ENCODE results near the gene SBF2. TPM values are rescaled to one million over a fixed set of nuclear protein-coding genes. Genes with fewer than 3 reads are reported as not detected.

SBF2 gene
- total and polyA plus RNA-seq, 9 of the 15 experiments (the other 6 are each of a cell fraction or from before 2014, with no cell fraction given), result 0.80 to 9.5 (median 5.0) TPM

DNA sequence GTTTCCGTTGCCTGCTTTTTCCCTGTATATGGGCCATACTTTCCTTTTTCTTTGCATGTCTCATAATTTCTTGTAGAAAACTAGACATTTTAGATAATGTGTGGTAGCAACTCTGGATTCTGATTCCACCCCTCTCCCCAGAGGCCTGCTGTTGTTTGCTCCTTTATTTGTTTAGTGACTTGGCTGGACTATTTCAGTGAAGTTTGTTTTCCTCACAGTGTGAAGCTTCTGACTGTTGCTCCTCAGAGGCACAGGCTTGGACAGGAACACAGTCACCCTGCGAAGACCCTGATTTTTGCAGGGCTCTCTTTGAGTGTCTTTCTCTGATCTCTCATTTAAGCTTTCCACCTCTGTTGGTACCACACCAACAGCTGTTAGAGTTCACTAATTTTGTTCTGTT is 557.7 kb downstream of the SBF2 start (continued):
- TF ChIP-seq LARP7 (IDR thresholded peaks at IDR 0.05) (no peak), RBFOX2 (IDR thresholded peaks at IDR 0.05; ENCODE audit: low read depth, low read length) (no peak), SMARCE1 (IDR thresholded peaks at IDR 0.05) (no peak), RAD51 (IDR thresholded peaks at IDR 0.05; ENCODE audit: borderline replicate concordance, low read depth) (no peak), BRD9 (IDR thresholded peaks at IDR 0.05; ENCODE audit: low read depth, partially characterized antibody) (no peak), PCBP1 (IDR thresholded peaks at IDR 0.05; ENCODE audit: low read depth, low read length, poor library complexity, severe bottlenecking) (no peak), KAT2B (IDR thresholded peaks at IDR 0.05; ENCODE audit: low read depth, low read length) (no peak)

DNA sequence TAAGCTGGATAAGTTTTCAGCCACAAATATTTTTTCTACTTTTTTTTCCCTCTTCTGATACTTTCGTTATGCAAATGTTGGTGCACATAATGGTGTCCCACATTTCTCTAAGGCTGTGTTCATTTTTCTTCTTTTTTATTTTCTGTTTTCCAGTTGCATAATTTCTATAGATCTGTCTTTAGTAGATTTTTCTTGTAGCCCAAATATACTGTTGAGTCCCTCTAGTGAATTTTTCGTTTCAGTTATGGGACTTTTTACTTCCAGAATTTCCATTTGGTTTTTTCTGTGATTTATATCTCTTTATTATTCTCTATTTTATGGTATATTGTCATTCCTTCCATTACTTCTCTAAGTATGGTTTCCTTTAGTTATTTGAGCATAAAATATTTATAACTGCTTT is 558.1 kb downstream of the SBF2 start:
- Histone ChIP-seq H3K27me3 (ENCODE audit: control insufficient read depth in 2 of 2, insufficient read depth in 2 of 2, low read length in 2 of 2) (no peaks in the 10 kb centered on the region), H3K4me2 (ENCODE audit: insufficient read depth, low read length) (no peak overlapping the region), H3K9me1 (ENCODE audit: control insufficient read depth, insufficient read depth, low read length) (no peaks in the 10 kb centered on the region), H3K9me3 (replicated peaks; ENCODE audit: control insufficient read depth, insufficient read depth, low read depth, low read length) (peaks cover 7% of the 10 kb centered on the region), H3K9ac (ENCODE audit: insufficient read depth in 1 of 2, low read depth in 2 of 2, low read length in 2 of 2) (no peak overlapping the region), H3K4me3 (no peak overlapping the region), H3K79me2 (ENCODE audit: control insufficient read depth, insufficient read depth, low read length) (no peaks in the 10 kb centered on the region), H2AFZ (ENCODE audit: low read depth, low read length) (no peak overlapping the region), H3K36me3 (ENCODE audit: control insufficient read depth, insufficient read depth, low read length) (no peaks in the 10 kb centered on the region), H4K20me1 (replicated peaks; ENCODE audit: control insufficient read depth, insufficient read depth, low read length) (no peaks in the 10 kb centered on the region), H3K4me1 (replicated peaks in 1 of 2; ENCODE audit: control insufficient read depth in 2 of 2, insufficient read depth in 2 of 2, low read length in 2 of 2) (no peaks in the 10 kb centered on the region), H3K27ac (ENCODE audit: extremely low read depth, low read depth, low read length) (no peak overlapping the region)
- in situ Hi-C loops (cut with MboI) (no loop called here), intact Hi-C loops (cut with micrococcal nuclease) (no loop called here)
- DNase-seq (ENCODE audit: extremely low read depth in 1 of 4, low spot score in 3 of 4), result no peak
- ChIA-PET CTCF (ENCODE audit: low intra/inter-chr PET ratio) (no interaction called here), POLR2A (interaction anchor here (0.6 kb wide), 1 partner anchor 15 kb away, joined by 3 read pairs; no protein-coding TSS in a partner anchor)
- TF ChIP-seq, protein P1, sequence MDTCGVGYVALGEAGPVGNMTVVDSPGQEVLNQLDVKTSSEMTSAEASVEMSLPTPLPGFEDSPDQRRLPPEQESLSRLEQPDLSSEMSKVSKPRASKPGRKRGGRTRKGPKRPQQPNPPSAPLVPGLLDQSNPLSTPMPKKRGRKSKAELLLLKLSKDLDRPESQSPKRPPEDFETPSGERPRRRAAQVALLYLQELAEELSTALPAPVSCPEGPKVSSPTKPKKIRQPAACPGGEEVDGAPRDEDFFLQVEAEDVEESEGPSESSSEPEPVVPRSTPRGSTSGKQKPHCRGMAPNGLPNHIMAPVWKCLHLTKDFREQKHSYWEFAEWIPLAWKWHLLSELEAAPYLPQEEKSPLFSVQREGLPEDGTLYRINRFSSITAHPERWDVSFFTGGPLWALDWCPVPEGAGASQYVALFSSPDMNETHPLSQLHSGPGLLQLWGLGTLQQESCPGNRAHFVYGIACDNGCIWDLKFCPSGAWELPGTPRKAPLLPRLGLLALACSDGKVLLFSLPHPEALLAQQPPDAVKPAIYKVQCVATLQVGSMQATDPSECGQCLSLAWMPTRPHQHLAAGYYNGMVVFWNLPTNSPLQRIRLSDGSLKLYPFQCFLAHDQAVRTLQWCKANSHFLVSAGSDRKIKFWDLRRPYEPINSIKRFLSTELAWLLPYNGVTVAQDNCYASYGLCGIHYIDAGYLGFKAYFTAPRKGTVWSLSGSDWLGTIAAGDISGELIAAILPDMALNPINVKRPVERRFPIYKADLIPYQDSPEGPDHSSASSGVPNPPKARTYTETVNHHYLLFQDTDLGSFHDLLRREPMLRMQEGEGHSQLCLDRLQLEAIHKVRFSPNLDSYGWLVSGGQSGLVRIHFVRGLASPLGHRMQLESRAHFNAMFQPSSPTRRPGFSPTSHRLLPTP (IDR thresholded peaks at IDR 0.05; ENCODE audit: borderline replicate concordance, extremely low read depth, insufficient read length), result no peak
- peak; percentile 79 for TF ChIP-seq TRIM28 (IDR thresholded peaks at IDR 0.05)
- TF ChIP-seq, protein P2, sequence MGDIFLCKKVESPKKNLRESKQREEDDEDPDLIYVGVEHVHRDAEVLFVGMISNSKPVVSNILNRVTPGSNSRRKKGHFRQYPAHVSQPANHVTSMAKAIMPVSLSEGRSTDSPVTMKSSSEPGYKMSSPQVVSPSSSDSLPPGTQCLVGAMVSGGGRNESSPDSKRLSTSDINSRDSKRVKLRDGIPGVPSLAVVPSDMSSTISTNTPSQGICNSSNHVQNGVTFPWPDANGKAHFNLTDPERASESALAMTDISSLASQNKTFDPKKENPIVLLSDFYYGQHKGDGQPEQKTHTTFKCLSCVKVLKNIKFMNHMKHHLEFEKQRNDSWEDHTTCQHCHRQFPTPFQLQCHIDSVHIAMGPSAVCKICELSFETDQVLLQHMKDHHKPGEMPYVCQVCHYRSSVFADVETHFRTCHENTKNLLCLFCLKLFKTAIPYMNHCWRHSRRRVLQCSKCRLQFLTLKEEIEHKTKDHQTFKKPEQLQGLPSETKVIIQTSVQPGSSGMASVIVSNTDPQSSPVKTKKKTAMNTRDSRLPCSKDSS (IDR thresholded peaks at IDR 0.05; ENCODE audit: low read depth, partially characterized antibody), result peak; percentile 42
- TF ChIP-seq CBX3 (IDR thresholded peaks at IDR 0.05; ENCODE audit: borderline replicate concordance in 1 of 2, low read length in 2 of 2), result peak in 1 of 2 experiments; percentile 67; a peak in 1 of 3 replicates
- TF ChIP-seq ZEB2 (IDR thresholded peaks at IDR 0.05), result peak; percentile 49; the same call in 1 of the 2 replicates
- WGBS (ENCODE audit: insufficient coverage, low coverage, missing lambda C conversion rate), result 5% methylated on average over 2 of the region's 2 CpGs
- ATAC-seq, result no peak
- BruUV-seq (replicated peaks), result no TSS peak
- FAIRE-seq, result no peak
